CD4-positive, alpha-beta T cell (primary cell): Measurements from ENCODE around the gene KIF3B. TPM values are rescaled to one million over a fixed set of nuclear protein-coding genes. Genes with fewer than 3 reads are reported as not detected.

Experiments
- ATAC-seq: fragments of 200-7000 bp; cut with Tn5 transposase; one replicate; pipeline ENCODE4 v1.10.0; 2022; ENCODE audit warnings: mild to moderate bottlenecking; ENCODE audit not compliant: poor library complexity
- CTCF ChIA-PET: fragments of 350-600 bp; sonication (Branson Sonifier 250); formaldehyde crosslinking; loops from one replicate; lab custom pipeline; 2021; ENCODE audit warnings: antibody characterized with exemption, inconsistent platforms; lab: Charles Lee
- POLR2A ChIA-PET: fragments of 350-600 bp; sonication (Branson Sonifier 250); formaldehyde crosslinking; loops from one replicate; lab custom pipeline; 2021; ENCODE audit warnings: antibody characterized with exemption, inconsistent platforms; lab: Charles Lee
- DNase-seq, 14 experiments: peaks; one replicate each; pipeline ENCODE4 v3.0.0-alpha.2; 2013 to 2020; ENCODE audit warnings: mixed read lengths in 2 of 14
- H3K27ac ChIP-seq, 2 donors: one replicate each; pipeline versions ENCODE4 v1.5.1 to v1.7.0; 2013; ENCODE audit warnings: low read length in 2 of 2, low read depth in 1 of 2, mild to moderate bottlenecking in 1 of 2
- H3K27me3 ChIP-seq, 2 experiments: 1 replicate in 1 of 2; 2 replicates in 1 of 2; pipeline versions ENCODE4 v1.6.1 to v1.7.0; 2013; ENCODE audit warnings: low read length in 2 of 2, control low read depth in 1 of 2, mild to moderate bottlenecking in 1 of 2, moderate library complexity in 1 of 2; ENCODE audit not compliant: insufficient read depth in 2 of 2, control insufficient read depth in 1 of 2
- H3K36me3 ChIP-seq: one replicate; pipeline ENCODE4 v1.6.1; 2013; ENCODE audit warnings: low read length, control low read depth; ENCODE audit not compliant: insufficient read depth
- H3K4me1 ChIP-seq: one replicate; pipeline ENCODE4 v1.6.1; 2013; ENCODE audit warnings: low read length, control low read depth; ENCODE audit not compliant: insufficient read depth
- H3K4me3 ChIP-seq: one replicate; pipeline ENCODE4 v1.5.1; 2013; ENCODE audit warnings: mild to moderate bottlenecking, low read length, moderate library complexity
- H3K9me3 ChIP-seq, 2 experiments: 1 replicate in 1 of 2; 2 replicates in 1 of 2; pipeline versions ENCODE4 v1.6.1 to v1.7.0; 2013; ENCODE audit warnings: low read length in 2 of 2, mild to moderate bottlenecking in 2 of 2, control low read depth in 1 of 2, moderate library complexity in 1 of 2; ENCODE audit not compliant: control insufficient read depth in 1 of 2, insufficient read depth in 1 of 2
- H3K27ac Mint-ChIP-seq: one replicate; pipeline ENCODE4 v1.8.0; 2020; ENCODE audit warnings: mixed read lengths
- H3K27me3 Mint-ChIP-seq: one replicate; pipeline ENCODE4 v1.8.0; 2021; ENCODE audit warnings: mixed read lengths
- H3K36me3 Mint-ChIP-seq: one replicate; pipeline ENCODE4 v1.8.0; 2021; ENCODE audit warnings: low read depth, mixed read lengths
- H3K4me1 Mint-ChIP-seq: one replicate; pipeline ENCODE4 v1.8.0; 2021; ENCODE audit warnings: low read depth, mixed read lengths
- H3K4me3 Mint-ChIP-seq: one replicate; pipeline ENCODE4 v1.8.0; 2020; ENCODE audit warnings: mild to moderate bottlenecking, mixed read lengths
- H3K9me3 Mint-ChIP-seq: one replicate; pipeline ENCODE4 v1.8.0; 2020; ENCODE audit warnings: mixed read lengths
- CTCF ChIP-seq: fragments of 200-600 bp; IDR thresholded peaks from one replicate; pipeline ENCODE4 v1.8.0; 2022; ENCODE audit warnings: antibody characterized with exemption, mild to moderate bottlenecking
- intact Hi-C, 2 experiments: fragments of 100-400 bp; cut with DNase I in 1 of 2; cut with micrococcal nuclease in 1 of 2; formaldehyde crosslinking; loops; one replicate each; pipeline versions ENCODE4 v1.15.1 to v1.9.0; 2023 to 2025; cut with DNase I, micrococcal nuclease
- total RNA-seq, 174 experiments: library from RNA in 2 of 174; stranded (reverse) in 2 of 174; gene quantifications; one replicate each; pipeline ENCODE4 v1.2.3 and lab custom pipeline; 2021 to 2026

KIF3B gene
- total RNA-seq, 2 experiments from 2014 or later: 7.3 TPM

GRCh38 chr20:32230707-32231106 lies 46.7 kb upstream of the KIF3B start:
- intact Hi-C loops: loop anchor here in 1 of 2 experiments (10.0 kb wide), 1 partner anchor 424 kb away; no protein-coding TSS in a partner anchor
- no peak overlapping the region for H3K4me3 ChIP-seq

GRCh38 chr20:32231245-32231644 lies 46.2 kb upstream of the KIF3B start:
- Mint-ChIP-seq H3K27ac (peak overlapping the region; percentile 86), H3K27me3 (no peaks in the 10 kb centered on the region), H3K4me3 (no peak overlapping the region), H3K4me1 (peaks cover 24% of the 10 kb centered on the region), H3K9me3 (no peaks in the 10 kb centered on the region), H3K36me3 (peaks cover 81% of the 10 kb centered on the region)
- TF ChIP-seq CTCF: no peak
- H3K4me1 ChIP-seq: peaks cover 28% of the 10 kb centered on the region
- ATAC-seq (no peak), DNase-seq (no peak)
- H3K36me3 ChIP-seq: peaks cover 61% of the 10 kb centered on the region
- H3K4me3 ChIP-seq: no peak overlapping the region
- H3K27me3 ChIP-seq: no peaks in the 10 kb centered on the region
- POLR2A ChIA-PET: interaction anchor here (1.1 kb wide), 1 partner anchor 129 kb away, joined by 5 read pairs; no protein-coding TSS in a partner anchor
- H3K27ac ChIP-seq: peak overlapping the region; percentile 36 to 84
- CTCF ChIA-PET: no interaction called here
- intact Hi-C loops: loop anchor here in 1 of 2 experiments (10.0 kb wide), 1 partner anchor 424 kb away; no protein-coding TSS in a partner anchor
- no peaks in the 10 kb centered on the region for H3K9me3 ChIP-seq

More at GRCh38 chr20:32230707-32231106, 46.7 kb upstream of the KIF3B start:
- Histone ChIP-seq H3K9me3 (no peaks in the 10 kb centered on the region), H3K27ac (no peak overlapping the region), H3K27me3 (no peaks in the 10 kb centered on the region), H3K36me3 (peaks cover 58% of the 10 kb centered on the region), H3K4me1 (peaks cover 28% of the 10 kb centered on the region)
- ChIA-PET POLR2A (no interaction called here), CTCF (no interaction called here)
- no peak for DNase-seq
- Mint-ChIP-seq H3K27me3 (no peaks in the 10 kb centered on the region), H3K27ac (peak overlapping the region; percentile 86), H3K36me3 (peaks cover 81% of the 10 kb centered on the region), H3K9me3 (no peaks in the 10 kb centered on the region), H3K4me3 (no peak overlapping the region), H3K4me1 (peaks cover 24% of the 10 kb centered on the region)
- TF ChIP-seq CTCF: no peak
- ATAC-seq: no peak

GRCh38 chr20:32231847-32232246 lies 45.6 kb upstream of the KIF3B start:
- Histone ChIP-seq H3K27ac (peak overlapping the region; percentile 36 to 84), H3K36me3 (peaks cover 58% of the 10 kb centered on the region), H3K4me3 (no peak overlapping the region), H3K27me3 (no peaks in the 10 kb centered on the region), H3K9me3 (no peaks in the 10 kb centered on the region), H3K4me1 (peaks cover 28% of the 10 kb centered on the region)
- H3K27me3 Mint-ChIP-seq: no peaks in the 10 kb centered on the region
- no peak for TF ChIP-seq CTCF
- no peaks in the 10 kb centered on the region for H3K9me3 Mint-ChIP-seq
- peak overlapping the region; percentile 61 for H3K4me3 Mint-ChIP-seq
- peak; percentile 98 for ATAC-seq
- peaks cover 83% of the 10 kb centered on the region for H3K36me3 Mint-ChIP-seq
- ChIA-PET POLR2A (interaction anchor here (0.6 to 1.1 kb wide), 2 partner anchors 10 to 128 kb away, joined by 3 to 5 read pairs; no protein-coding TSS in a partner anchor), CTCF (interaction anchor here (1.1 kb wide), 1 partner anchor 547 kb away, joined by 4 read pairs; no protein-coding TSS in a partner anchor)
- H3K4me1 Mint-ChIP-seq: peaks cover 24% of the 10 kb centered on the region
- peak overlapping the region; percentile 86 for H3K27ac Mint-ChIP-seq
- peak in 12 of 14 experiments; percentile 5 to 74 (median 18) for DNase-seq
- intact Hi-C loops: loop anchor here in 1 of 2 experiments (10.0 kb wide), 1 partner anchor 423 kb away; no protein-coding TSS in a partner anchor
